Neural crest cell (in vitro differentiated cells): ENCODE results near the gene VDAC2. TPM values are rescaled to one million over a fixed set of nuclear protein-coding genes. Genes with fewer than 3 reads are reported as not detected.
A peak's percentile ranks its signal among the peaks of the same experiment; 100 is the strongest.

Source experiments
- DNase-seq: peaks from one replicate; pipeline ENCODE4 v3.0.0; 2021; ENCODE audit warnings: low read depth, mixed read lengths, low spot score
- H3K27ac Mint-ChIP-seq: one replicate; pipeline ENCODE4 v1.8.0; 2021; ENCODE audit warnings: mild to moderate bottlenecking, mixed read lengths; ENCODE audit not compliant: unreplicated experiment
- H3K27me3 Mint-ChIP-seq: 2 replicates; pipeline ENCODE4 v1.8.0; 2021; ENCODE audit warnings: low read depth, mild to moderate bottlenecking, mixed read lengths
- H3K36me3 Mint-ChIP-seq: 2 replicates; pipeline ENCODE4 v1.8.0; 2021; ENCODE audit warnings: low read depth, mild to moderate bottlenecking, mixed read lengths
- H3K4me1 Mint-ChIP-seq: 2 replicates; pipeline ENCODE4 v1.8.0; 2021; ENCODE audit warnings: mixed read lengths
- H3K4me3 Mint-ChIP-seq: one replicate; pipeline ENCODE4 v1.8.0; 2021; ENCODE audit warnings: mild to moderate bottlenecking, mixed read lengths
- H3K9me3 Mint-ChIP-seq: 2 replicates; pipeline ENCODE4 v1.8.0; 2021; ENCODE audit warnings: mixed read lengths
- CTCF ChIP-seq: fragments of 200-600 bp; sonication (generic); conservative IDR thresholded peaks from 2 replicates; pipeline ENCODE4 v1.5.0; 2021; ENCODE audit warnings: antibody characterized with exemption, mild to moderate bottlenecking
- long read RNA-seq: library from polyadenylated mRNA; unstranded; transcript quantifications from one replicate; pipeline ENCODE4 v2.0.0, GENCODE V29; 2020
- total RNA-seq: library from RNA; stranded (reverse); gene quantifications from 2 replicates; pipeline ENCODE4 v1.2.1, GENCODE V29; 2021

VDAC2 gene
- total RNA-seq: 197 and 202 TPM in 2 replicates
- long read RNA-seq, transcript VDAC2-203 (10 exons, 1,557 nt): major isoform, 1,108 of 1,190 reads
- long read RNA-seq, partial matches to known transcripts: 9 of 1,190 reads
- long read RNA-seq, other reads (novel, unspliced or antisense): 72 of 1,190 reads

- Mint-ChIP-seq H3K9me3 (no peaks in the 10 kb centered on the region), H3K4me3 (peak within 1 kb of the TSS; percentile 97), H3K27ac (peak within 1 kb of the TSS; percentile 99), H3K36me3 (peaks cover 4% of the 10 kb centered on the region), H3K27me3 (no peaks in the 10 kb centered on the region), H3K4me1 (peaks cover 21% of the 10 kb centered on the region)
- TF ChIP-seq CTCF: no peak
- peak; percentile 90 for DNase-seq
Measured at GRCh38 chr10:75210282-75211006, at the start of gene VDAC2. TSS of gene VDAC2 (plus strand) at chr10:75210796. CDS start at chr10:75211159, 363 bp downstream.

- no peak overlapping the region for H3K27ac Mint-ChIP-seq
- H3K9me3 Mint-ChIP-seq: no peaks in the 10 kb centered on the region
Measured at GRCh38 chr10:75165684-75166622, 44.6 kb upstream of the VDAC2 start.

DNA sequence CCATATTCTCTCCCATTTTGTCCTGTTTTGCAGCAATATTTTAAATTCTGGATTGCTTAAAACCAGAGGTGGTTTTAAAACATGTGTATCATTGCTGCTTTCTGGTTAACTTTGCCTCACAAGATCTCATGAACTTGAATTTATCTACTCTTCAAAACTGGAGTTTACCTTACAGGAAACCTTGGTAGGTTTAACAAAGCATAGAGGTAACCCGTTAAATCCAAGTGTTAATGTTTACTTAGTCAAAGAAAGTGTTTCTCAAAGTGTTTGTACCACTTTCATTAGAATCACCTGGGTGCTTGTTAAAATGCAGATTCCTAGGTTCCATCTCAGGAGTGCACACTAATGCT, 44.0 kb upstream of the VDAC2 start:
- no peaks in the 10 kb centered on the region for H3K27me3 Mint-ChIP-seq
- H3K4me1 Mint-ChIP-seq: peaks cover 16% of the 10 kb centered on the region
- H3K9me3 Mint-ChIP-seq: no peaks in the 10 kb centered on the region
- peaks cover 2% of the 10 kb centered on the region for H3K36me3 Mint-ChIP-seq
- DNase-seq: no peak
- H3K4me3 Mint-ChIP-seq: no peak overlapping the region
- TF ChIP-seq CTCF: no peak
- no peak overlapping the region for H3K27ac Mint-ChIP-seq

More at GRCh38 chr10:75165684-75166622, 44.6 kb upstream of the VDAC2 start:
- Mint-ChIP-seq H3K27me3 (no peaks in the 10 kb centered on the region), H3K4me1 (peaks cover 16% of the 10 kb centered on the region), H3K4me3 (no peak overlapping the region), H3K36me3 (peaks cover 5% of the 10 kb centered on the region)
- TF ChIP-seq CTCF: no peak
- no peak for DNase-seq

- H3K9me3 Mint-ChIP-seq: no peaks in the 10 kb centered on the region
- H3K27ac Mint-ChIP-seq: no peak overlapping the region
- DNase-seq: no peak
- H3K36me3 Mint-ChIP-seq: peaks cover 2% of the 10 kb centered on the region
- H3K27me3 Mint-ChIP-seq: no peaks in the 10 kb centered on the region
- H3K4me3 Mint-ChIP-seq: no peak overlapping the region
- TF ChIP-seq CTCF: no peak
- H3K4me1 Mint-ChIP-seq: peaks cover 15% of the 10 kb centered on the region
Measured at GRCh38 chr10:75168275-75168674, 42.3 kb upstream of the VDAC2 start.

- no peaks in the 10 kb centered on the region for H3K4me1 Mint-ChIP-seq
- no peak for TF ChIP-seq CTCF
- no peak overlapping the region for H3K27ac Mint-ChIP-seq
- no peaks in the 10 kb centered on the region for H3K9me3 Mint-ChIP-seq
- DNase-seq: no peak
- no peak overlapping the region for H3K4me3 Mint-ChIP-seq
- H3K27me3 Mint-ChIP-seq: no peaks in the 10 kb centered on the region
- peaks cover 6% of the 10 kb centered on the region for H3K36me3 Mint-ChIP-seq
Measured at GRCh38 chr10:75170215-75170614, 40.4 kb upstream of the VDAC2 start.
